Measurements from ENCODE around the gene SAP30BP. TPM values are rescaled to one million over a fixed set of nuclear protein-coding genes. Genes with fewer than 3 reads are reported as not detected.
"Not testable (repeated sequence)": the region's sequence is repeated elsewhere in the genome, so short reads cannot be mapped to it uniquely, and the experiment has no call there.

SAP30BP gene
- total RNA-seq, 1 donor from 2014 or later: 27.4 TPM

DNA sequence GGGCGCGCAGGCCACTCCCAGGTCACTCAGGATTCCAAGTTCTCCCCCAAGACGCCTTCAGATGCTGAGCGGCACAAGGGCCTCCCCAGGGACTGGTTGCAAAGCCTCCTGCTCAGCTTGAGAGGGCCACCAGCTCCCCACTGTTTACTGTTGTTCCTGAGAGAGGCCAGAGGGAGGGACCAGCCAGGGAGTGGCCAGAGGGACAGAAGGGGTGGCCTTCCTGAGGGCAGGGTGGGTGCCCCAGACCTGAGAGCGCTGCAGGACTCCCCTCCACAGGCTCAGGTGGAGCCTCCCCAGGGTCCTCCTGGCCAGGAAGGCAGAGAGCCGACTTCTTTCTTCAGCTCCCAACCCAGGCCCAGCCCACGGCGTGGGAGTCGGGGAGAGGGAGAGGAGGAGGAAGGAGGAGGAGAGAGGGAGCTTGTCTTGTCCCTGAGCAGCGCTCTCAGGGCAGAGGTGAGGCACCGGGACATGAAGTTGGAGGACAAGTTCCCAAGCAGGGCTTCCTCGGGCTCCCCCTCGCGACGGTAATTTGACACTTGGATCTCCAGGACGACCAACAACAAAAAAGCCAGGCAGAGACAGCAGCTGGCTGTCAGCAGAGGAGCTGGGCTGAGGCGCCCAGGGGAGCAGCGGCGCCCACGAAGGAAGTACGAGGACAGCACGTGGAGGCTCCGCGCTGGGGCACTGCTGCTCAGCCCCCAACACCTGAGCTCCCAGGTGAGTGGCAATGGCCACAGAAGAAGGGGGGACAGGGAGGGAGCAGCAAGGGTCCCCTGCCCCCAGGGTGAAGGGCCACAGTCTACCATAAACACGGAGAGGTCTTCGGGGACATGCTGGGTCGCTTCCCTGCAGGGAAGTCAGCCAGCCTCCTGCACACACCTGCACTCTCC is 33.4 kb upstream of the SAP30BP start:
- peak; percentile 97 for DNase-seq (ENCODE audit: low spot score)

- peak; percentile 51 for DNase-seq (ENCODE audit: low spot score)
Observed at GRCh38 chr17:75634376-75634740, 32.8 kb upstream of the SAP30BP start.

- DNase-seq (ENCODE audit: low spot score): no peak
Observed at GRCh38 chr17:75634754-75635609, 32.2 kb upstream of the SAP30BP start.

DNA sequence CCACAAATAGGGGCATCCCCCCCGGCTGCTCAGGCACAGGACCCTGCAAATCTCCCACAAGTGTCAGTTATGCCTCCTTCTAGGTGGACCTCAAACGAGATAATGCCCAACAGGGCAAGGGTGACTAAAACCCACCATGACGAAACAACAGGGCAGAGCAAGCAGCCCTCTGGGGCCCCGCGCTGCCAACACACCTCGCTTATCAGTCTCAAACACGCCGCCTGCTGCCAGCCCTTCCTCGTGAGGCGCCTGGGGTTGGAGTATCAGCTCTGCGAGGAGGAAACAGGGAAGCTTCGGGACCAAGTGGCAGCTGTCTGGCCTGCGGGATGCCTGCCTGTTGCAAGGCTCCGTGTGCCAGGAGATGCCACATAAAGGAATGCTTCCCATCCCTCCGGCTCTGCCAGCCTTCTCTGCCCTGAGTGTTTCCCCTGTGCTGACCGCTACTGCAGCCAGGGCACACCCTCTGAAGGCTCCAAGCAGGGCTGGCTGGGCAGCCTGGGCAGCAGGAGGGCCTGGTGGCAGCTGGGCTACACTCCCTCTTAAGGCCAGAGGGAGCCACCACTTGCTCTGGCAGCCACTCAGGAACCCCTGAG is 31.4 kb upstream of the SAP30BP start:
- peak; percentile 51 for DNase-seq (ENCODE audit: low spot score)

DNA sequence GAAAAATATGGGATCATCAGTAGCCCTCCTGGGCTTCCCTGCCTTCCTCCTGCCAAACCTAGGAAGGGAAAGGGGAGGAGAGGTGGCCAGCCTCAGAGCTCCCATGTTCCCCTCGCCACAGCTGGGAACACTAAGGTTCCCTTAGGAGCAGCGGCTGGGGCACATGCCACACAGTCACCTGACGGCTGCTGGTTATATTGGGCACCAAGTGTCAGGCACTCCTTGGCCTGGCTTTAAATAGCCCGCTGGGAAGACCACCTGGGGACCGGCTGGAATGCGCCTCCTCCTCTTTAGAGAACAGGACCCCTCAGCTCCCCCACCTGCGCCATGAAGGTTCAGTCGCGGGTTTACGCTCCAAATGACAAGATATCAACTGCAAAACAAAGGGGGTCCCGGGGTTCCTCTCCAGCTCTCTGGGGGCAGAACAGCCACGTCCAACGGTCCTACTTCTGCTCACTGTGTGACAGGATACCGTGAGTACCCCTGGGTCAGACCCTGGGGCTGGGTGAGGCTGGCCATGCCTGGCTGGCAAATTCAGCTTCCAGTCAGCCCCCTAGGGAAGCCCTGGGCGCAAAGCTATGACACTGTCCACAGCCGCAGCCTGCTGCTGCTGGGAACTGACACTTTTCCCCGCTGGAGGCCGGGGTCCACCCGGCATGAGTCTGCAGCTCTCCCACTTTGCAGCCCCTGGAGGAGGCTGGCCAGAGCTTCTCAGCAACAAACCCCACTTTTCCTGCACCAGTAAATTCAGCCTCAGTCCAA is 30.6 kb upstream of the SAP30BP start:
- no peak for DNase-seq (ENCODE audit: low spot score)

DNA sequence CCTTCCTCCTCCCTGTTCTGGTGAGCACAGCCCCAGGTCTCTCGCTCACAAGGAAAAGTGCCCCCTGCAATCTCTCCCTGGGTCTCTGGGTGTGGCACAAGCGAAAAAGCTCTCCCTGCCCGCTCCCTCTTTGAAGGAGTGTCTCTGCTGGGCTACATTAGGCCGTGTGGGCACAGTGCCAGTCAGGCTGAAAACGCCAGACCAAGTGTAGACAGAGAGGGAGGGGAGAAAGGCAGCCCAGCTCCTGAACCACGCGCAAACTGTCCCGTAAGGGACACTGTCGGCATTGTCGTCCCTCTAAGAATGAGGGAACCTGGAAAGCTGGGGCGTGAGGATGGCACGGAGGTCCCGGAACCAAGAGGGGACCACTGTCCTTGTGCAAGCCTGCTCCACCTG is 30.0 kb upstream of the SAP30BP start:
- peak; percentile 77 for DNase-seq (ENCODE audit: low spot score)

- no peak for DNase-seq (ENCODE audit: low spot score)
Observed at GRCh38 chr17:75637551-75637950, 29.6 kb upstream of the SAP30BP start.

DNA sequence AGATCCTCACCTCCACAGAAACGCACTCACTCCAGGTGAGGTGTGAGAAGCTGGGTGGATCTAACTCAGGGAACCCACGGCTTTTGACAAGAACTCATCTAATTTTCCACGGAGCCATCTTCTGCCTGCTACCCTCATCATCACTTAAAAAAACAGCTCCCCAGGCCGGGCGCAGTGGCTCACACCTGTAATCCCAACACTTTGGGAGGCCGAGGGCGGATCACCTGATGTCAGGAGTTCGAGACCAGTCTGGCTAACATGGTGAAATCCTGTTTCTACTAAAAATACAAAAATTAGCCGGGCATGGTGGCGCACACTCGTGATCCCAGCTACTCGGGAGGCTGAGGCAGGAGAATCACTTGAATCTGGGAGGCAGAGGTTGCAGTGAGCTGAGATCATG is 29.1 kb upstream of the SAP30BP start:
- not testable (repeated sequence) for DNase-seq (ENCODE audit: low spot score)

DNA sequence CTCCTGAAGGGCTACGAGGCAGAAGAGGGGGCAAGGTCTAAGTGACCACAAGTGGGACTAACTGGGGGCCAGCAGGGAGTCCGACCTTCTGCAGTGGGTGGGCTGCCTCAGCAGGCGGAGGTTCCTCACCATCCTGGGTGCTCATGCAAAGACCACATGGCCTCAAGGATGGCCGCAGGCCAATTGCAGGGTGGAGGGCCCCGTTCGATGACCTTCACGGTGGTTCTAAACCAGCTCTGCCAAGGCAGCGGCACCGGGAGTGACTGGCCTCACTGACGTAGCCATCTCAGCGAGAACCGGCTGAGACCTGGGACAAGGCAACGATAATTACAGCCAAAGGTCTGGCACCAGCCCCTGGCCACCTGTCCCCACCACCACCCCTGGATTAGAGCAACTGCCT is 28.2 kb upstream of the SAP30BP start:
- DNase-seq (ENCODE audit: low spot score): no peak

GRCh38 chr17:75639327-75639726 is 27.8 kb upstream of the SAP30BP start:
- no peak for DNase-seq (ENCODE audit: low spot score)

DNA sequence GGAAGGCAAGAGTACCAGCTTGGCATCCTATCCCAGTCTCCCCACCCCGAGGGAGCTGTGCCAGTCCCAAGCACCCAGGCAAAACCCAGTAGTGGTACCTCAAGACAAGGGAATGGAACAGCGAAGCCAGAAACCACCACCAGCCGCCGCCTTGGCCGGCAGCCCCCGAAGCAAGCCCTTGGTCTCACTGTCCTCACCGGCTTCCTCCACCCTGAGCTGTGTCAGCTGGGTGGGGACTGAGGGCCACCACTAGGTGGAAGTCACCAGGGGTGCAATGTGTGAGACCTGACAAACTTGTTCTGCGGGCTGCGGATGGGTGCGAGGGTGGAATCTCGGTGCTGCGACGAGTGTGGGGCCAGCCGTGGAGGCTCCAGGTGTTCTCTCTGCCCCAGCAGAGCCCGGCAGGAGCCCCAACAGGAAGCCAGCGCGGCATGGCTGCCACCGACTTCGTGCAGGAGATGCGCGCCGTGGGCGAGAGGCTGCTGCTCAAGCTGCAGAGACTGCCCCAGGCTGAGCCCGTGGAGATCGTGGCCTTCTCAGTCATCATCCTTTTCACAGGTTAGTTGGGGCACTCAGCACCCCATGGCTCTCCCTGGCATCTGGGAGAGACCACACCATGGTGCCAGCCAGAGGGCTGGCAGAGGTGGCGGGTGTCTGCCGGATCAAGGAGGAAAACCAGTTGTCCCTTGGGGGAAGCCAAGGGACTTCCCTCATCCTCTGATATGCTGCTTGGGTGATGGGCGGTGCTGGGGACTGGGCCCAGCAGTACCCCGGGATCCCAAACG is 27.2 kb upstream of the SAP30BP start:
- DNase-seq (ENCODE audit: low spot score): peak; percentile 55

- no peak for DNase-seq (ENCODE audit: low spot score)
Observed at GRCh38 chr17:75640556-75641119, 26.5 kb upstream of the SAP30BP start.

DNA sequence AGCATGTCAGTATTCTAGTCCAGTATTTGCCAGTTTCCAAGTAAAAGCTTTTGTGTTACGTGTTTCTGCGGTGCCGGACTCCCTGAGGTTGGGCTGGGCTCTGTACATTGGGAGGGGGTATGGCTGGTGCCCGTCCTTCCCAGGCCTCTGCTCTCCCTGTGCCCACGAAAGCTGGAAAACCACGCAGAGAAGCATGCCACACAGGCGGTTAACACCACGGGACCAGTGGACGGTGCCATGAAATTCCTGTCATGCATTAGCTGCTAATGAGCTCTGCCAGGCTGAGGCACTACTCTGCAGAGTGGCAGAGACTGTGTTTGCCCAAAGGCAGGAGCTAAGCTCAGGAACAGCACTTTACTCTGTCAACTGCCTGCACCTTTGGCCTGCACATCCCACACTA is 25.8 kb upstream of the SAP30BP start:
- no peak for DNase-seq (ENCODE audit: low spot score)

GRCh38 chr17:75642182-75642783 is 24.9 kb upstream of the SAP30BP start:
- no peak for DNase-seq (ENCODE audit: low spot score)

GRCh38 chr17:75642784-75643642 is 24.1 kb upstream of the SAP30BP start:
- DNase-seq (ENCODE audit: low spot score): no peak

GRCh38 chr17:75643643-75644017 is 23.5 kb upstream of the SAP30BP start:
- DNase-seq (ENCODE audit: low spot score): no peak

- DNase-seq (ENCODE audit: low spot score): peak; percentile 82
Observed at GRCh38 chr17:75645501-75645888, 21.6 kb upstream of the SAP30BP start.

DNA sequence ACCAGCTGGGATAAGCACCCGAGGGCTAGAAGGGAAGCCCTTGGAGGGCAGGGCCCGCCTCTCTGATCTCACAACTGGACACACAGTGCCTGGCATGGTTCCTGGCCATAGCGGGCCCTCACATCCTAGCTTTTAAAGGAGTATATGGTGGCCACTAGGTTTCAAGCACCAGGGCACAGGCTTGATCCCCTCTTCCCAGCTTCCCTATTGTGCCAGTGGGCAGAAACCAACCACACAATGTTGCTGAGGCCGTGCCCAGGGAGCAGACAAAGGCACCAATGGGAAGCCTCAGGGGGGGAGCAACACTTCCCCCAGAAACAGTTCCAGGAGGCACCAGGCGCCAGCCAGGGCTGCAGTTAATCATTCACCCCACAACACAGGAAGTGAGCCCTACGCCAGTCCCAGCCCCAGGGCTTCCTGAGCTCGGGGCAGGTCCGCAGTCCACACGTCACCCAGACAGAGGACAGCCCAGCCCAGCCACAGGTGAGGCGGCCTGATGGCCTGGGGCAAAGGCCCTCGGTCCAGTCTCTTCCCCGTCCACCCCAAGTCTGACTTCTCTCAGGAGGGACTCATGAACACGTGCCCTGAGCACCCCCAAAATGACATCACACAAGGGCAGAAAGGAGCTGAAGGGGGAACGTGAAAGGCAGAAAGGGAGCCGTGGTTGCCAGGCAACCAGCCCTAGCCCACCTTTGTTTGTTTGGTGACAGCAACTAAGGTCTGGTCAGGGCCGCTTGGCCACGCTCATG is 21.1 kb upstream of the SAP30BP start:
- no peak for DNase-seq (ENCODE audit: low spot score)
